Brain microvascular endothelial cell (primary cell): ENCODE data around the gene RBM23.
A peak's percentile ranks its signal among the peaks of the same experiment; 100 is the strongest.
"Not testable (repeated sequence)": the region's sequence is repeated elsewhere in the genome, so short reads cannot be mapped to it uniquely, and the experiment has no call there.

Source experiments
- DNase-seq: peaks from one replicate; pipeline ENCODE4 v3.0.0-alpha.2; 2020
- H3K27ac ChIP-seq: fragments of 250-450 bp; sonication (Bioruptor Pico); 2 replicates; pipeline ENCODE4 v1.5.1; 2020; ENCODE audit warnings: mild to moderate bottlenecking, moderate library complexity
- H3K27me3 ChIP-seq: fragments of 250-450 bp; sonication (Bioruptor Pico); replicated peaks from 2 replicates; pipeline ENCODE4 v1.5.1; 2020; ENCODE audit warnings: mild to moderate bottlenecking
- H3K36me3 ChIP-seq: fragments of 250-450 bp; sonication (Bioruptor Pico); replicated peaks from 2 replicates; pipeline ENCODE4 v1.5.1; 2020; ENCODE audit warnings: mild to moderate bottlenecking
- H3K4me3 ChIP-seq: 2 replicates; pipeline ENCODE4 v1.5.1; 2011; ENCODE audit warnings: low read depth, mild to moderate bottlenecking, control low read depth, low read length, moderate library complexity
- in situ Hi-C: cut with HindIII; loops from 2 replicates; pipeline ENCODE4 v1.10.0; 2017; ENCODE audit warnings: low sequenced_read_pairs, low pct_ligation_motif_present
- TF ChIP-seq, protein P1 (sequence below): IDR thresholded peaks from 2 replicates; pipeline ENCODE4 v1.5.1; 2011; ENCODE audit warnings: low read depth, mild to moderate bottlenecking, moderate library complexity, low read length, control low read depth, inconsistent platforms; ENCODE audit errors: missing control alignments

The RBM23 gene

GRCh38 chr14:22852599-22852939 lies 66.4 kb downstream of the RBM23 start:
- Histone ChIP-seq H3K27me3 (no peaks in the 10 kb centered on the region), H3K4me3 (no peak overlapping the region), H3K36me3 (peaks cover 2% of the 10 kb centered on the region), H3K27ac (peak overlapping the region; percentile 32)
- in situ Hi-C loops = no loop called here
- TF ChIP-seq, protein P1, sequence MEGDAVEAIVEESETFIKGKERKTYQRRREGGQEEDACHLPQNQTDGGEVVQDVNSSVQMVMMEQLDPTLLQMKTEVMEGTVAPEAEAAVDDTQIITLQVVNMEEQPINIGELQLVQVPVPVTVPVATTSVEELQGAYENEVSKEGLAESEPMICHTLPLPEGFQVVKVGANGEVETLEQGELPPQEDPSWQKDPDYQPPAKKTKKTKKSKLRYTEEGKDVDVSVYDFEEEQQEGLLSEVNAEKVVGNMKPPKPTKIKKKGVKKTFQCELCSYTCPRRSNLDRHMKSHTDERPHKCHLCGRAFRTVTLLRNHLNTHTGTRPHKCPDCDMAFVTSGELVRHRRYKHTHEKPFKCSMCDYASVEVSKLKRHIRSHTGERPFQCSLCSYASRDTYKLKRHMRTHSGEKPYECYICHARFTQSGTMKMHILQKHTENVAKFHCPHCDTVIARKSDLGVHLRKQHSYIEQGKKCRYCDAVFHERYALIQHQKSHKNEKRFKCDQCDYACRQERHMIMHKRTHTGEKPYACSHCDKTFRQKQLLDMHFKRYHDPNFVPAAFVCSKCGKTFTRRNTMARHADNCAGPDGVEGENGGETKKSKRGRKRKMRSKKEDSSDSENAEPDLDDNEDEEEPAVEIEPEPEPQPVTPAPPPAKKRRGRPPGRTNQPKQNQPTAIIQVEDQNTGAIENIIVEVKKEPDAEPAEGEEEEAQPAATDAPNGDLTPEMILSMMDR = no peak
- DNase-seq = no peak

GRCh38 chr14:22852178-22852577 lies 66.8 kb downstream of the RBM23 start:
- peak overlapping the region; percentile 97 for H3K27ac ChIP-seq
- in situ Hi-C loops, DNase-seq: not testable (repeated sequence)

DNA sequence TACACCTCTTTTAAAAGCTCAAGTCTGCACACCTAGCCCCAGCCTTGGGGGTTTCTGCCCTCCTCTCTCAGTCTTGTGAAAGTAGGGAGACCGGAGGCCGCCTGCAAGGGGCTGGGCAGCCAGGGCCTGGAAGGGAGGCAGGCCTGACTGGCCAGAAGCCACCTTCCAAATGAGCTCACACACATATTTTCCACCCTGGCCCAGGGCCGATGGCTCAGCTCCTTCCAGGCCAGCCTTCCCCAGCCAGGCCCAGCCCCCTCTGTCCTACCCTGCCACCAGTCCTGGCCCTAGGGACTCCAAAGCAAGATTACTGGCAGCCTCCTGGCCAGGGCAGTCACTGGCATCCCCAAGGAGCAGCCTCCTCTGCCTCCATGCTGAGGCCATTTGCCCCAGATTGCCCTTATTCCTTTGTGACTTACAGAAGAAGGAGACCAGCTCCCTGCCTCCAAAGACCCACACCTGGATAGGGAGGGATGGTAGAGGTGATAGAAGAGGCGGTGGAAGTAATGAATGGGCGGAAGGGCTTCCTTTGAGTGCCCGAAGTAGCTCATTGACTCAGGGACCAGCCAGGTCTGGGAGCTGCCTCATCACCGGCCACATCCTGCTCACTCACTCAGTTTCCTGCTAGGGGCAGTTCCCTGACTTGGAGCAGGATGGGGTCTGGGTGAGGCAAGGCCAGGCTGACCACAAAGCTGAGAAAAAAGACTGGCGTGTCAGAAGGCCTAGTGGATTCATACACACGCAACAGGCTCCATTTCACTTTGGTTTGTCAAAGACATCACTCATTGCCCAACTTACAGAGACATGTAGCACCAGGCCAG lies 67.8 kb downstream of the RBM23 start:
- H3K27ac ChIP-seq = peak overlapping the region; percentile 97
- DNase-seq = peak; percentile 94
- H3K4me3 ChIP-seq = peak overlapping the region; percentile 12
- H3K36me3 ChIP-seq = peaks cover 12% of the 10 kb centered on the region
- no peaks in the 10 kb centered on the region for H3K27me3 ChIP-seq
- TF ChIP-seq, protein P1 = no peak
- in situ Hi-C loops = no loop called here

More at GRCh38 chr14:22852178-22852577, 66.8 kb downstream of the RBM23 start:
- not testable (repeated sequence) for H3K27me3 ChIP-seq, H3K4me3 ChIP-seq, H3K36me3 ChIP-seq

DNA sequence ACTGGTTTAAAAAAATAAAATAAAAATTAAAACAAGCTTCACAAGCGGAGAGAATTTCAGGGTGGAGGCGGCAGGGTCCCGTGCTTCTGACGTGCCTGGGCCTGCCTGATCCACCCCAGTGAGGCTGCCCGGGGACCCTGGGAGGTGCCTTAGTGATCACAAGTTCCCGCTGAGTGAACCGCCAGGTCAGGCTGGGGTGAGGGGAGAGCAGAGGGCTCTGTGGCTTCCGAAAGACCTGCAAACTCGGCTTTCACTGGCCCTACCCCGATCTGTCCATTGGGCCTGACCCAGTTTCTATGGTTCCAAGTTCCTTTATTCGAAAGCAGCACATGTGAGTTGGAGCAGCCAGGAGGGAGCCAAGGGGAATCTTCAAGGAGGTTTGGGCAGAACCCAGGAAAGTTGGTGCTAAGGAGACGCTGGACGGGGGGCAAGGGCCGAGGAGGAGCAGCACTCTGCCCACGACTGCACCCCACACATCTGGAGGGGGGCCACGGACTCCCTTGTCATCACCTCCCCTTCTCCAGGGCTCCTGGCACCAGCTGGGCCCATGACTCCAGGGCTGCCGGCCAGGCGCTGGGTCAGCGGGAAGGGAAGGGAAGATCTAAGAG lies 69.6 kb downstream of the RBM23 start:
- TF ChIP-seq, protein P1 = no peak
- Histone ChIP-seq H3K36me3 (peaks cover 29% of the 10 kb centered on the region), H3K27ac (peak overlapping the region; percentile 78), H3K4me3 (no peak overlapping the region), H3K27me3 (no peaks in the 10 kb centered on the region)
- peak; percentile 20 for DNase-seq
- in situ Hi-C loops = no loop called here

- TF ChIP-seq, protein P1 = no peak
Measured at GRCh38 chr14:22848351-22849164, 70.4 kb downstream of the RBM23 start.

More at GRCh38 chr14:22848351-22849164, 70.4 kb downstream of the RBM23 start:
- no peaks in the 10 kb centered on the region for H3K27me3 ChIP-seq
- peaks cover 35% of the 10 kb centered on the region for H3K36me3 ChIP-seq
- H3K27ac ChIP-seq = peak overlapping the region; percentile 78
- in situ Hi-C loops = no loop called here
- peak overlapping the region; percentile 1 for H3K4me3 ChIP-seq
- peak; percentile 61 for DNase-seq
